Stimulated activated naive CD4-positive, alpha-beta T cell (primary cell): ENCODE results near the gene NOL6.
A peak's percentile ranks its signal among the peaks of the same experiment; 100 is the strongest.
"Not testable (repeated sequence)": the region's sequence is repeated elsewhere in the genome, so short reads cannot be mapped to it uniquely, and the experiment has no call there.

Experiments used
- DNase-seq, 6 experiments: peaks; one replicate each; lab custom pipeline; 2025; lab: John Stamatoyannopoulos, UW

Gene NOL6

GRCh38 chr9:33472881-33473615 is 676 bp downstream of the NOL6 start:
- no peak for DNase-seq

- no peak for DNase-seq
Observed at GRCh38 chr9:33472171-33472880, 1.4 kb downstream of the NOL6 start.

GRCh38 chr9:33471361-33471760 is 2.4 kb downstream of the NOL6 start:
- no peak for DNase-seq

- DNase-seq: no peak
Observed at GRCh38 chr9:33469891-33470290, 3.8 kb downstream of the NOL6 start.

GRCh38 chr9:33468797-33469621 is 4.7 kb downstream of the NOL6 start:
- DNase-seq: no peak

GRCh38 chr9:33468215-33468730 is 5.5 kb downstream of the NOL6 start:
- DNase-seq: no peak

- no peak for DNase-seq
Observed at GRCh38 chr9:33467526-33467925, 6.2 kb downstream of the NOL6 start.

GRCh38 chr9:33466565-33467495 is 6.9 kb downstream of the NOL6 start:
- peak; percentile 18 to 73 (median 60) for DNase-seq

GRCh38 chr9:33465596-33466564 is 7.8 kb downstream of the NOL6 start:
- no peak for DNase-seq

GRCh38 chr9:33465096-33465495 is 8.6 kb downstream of the NOL6 start:
- no peak for DNase-seq

GRCh38 chr9:33464045-33464636 is 9.6 kb downstream of the NOL6 start:
- no peak for DNase-seq

GRCh38 chr9:33463151-33463550 is 10.6 kb downstream of the NOL6 start:
- no peak for DNase-seq

GRCh38 chr9:33461492-33461891 is 12.2 kb downstream of the NOL6 start:
- DNase-seq: no peak

GRCh38 chr9:33460854-33461253 is 12.9 kb downstream of the NOL6 start:
- no peak for DNase-seq

- DNase-seq: no peak
Observed at GRCh38 chr9:33459115-33459514, 14.6 kb downstream of the NOL6 start.

- DNase-seq: peak in 5 of 6 experiments; percentile 18 to 39 (median 26)
Observed at GRCh38 chr9:33458444-33458843, 15.3 kb downstream of the NOL6 start.

GRCh38 chr9:33455945-33456344 is 17.8 kb downstream of the NOL6 start:
- DNase-seq: peak in 2 of 6 experiments; percentile 13 to 42

GRCh38 chr9:33455456-33455855 is 18.3 kb downstream of the NOL6 start:
- not testable (repeated sequence) for DNase-seq

GRCh38 chr9:33454661-33455026 is 19.1 kb downstream of the NOL6 start:
- DNase-seq: peak in 1 of 6 experiments; percentile 31
